GM18873 (cell line): ENCODE results near the gene GPR148.
"Not testable (repeated sequence)": the region's sequence is repeated elsewhere in the genome, so short reads cannot be mapped to it uniquely, and the experiment has no call there.

ENCODE experiments used
- ATAC-seq: cut with Tn5 transposase; IDR thresholded peaks from one replicate; pipeline ENCODE4 v1.9.1; 2021; ENCODE audit warnings: mild to moderate bottlenecking, moderate library complexity, moderate number of reproducible peaks; ENCODE audit not compliant: unreplicated experiment, low FRiP score

Gene GPR148, protein sequence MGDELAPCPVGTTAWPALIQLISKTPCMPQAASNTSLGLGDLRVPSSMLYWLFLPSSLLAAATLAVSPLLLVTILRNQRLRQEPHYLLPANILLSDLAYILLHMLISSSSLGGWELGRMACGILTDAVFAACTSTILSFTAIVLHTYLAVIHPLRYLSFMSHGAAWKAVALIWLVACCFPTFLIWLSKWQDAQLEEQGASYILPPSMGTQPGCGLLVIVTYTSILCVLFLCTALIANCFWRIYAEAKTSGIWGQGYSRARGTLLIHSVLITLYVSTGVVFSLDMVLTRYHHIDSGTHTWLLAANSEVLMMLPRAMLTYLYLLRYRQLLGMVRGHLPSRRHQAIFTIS

GRCh38 chr2:130728549-130729316 lies at the start of gene GPR148:
GPR148 (plus strand) TSS chr2:130729070; CDS start chr2:130729152, 82 bp downstream.
- no peak for ATAC-seq

DNA sequence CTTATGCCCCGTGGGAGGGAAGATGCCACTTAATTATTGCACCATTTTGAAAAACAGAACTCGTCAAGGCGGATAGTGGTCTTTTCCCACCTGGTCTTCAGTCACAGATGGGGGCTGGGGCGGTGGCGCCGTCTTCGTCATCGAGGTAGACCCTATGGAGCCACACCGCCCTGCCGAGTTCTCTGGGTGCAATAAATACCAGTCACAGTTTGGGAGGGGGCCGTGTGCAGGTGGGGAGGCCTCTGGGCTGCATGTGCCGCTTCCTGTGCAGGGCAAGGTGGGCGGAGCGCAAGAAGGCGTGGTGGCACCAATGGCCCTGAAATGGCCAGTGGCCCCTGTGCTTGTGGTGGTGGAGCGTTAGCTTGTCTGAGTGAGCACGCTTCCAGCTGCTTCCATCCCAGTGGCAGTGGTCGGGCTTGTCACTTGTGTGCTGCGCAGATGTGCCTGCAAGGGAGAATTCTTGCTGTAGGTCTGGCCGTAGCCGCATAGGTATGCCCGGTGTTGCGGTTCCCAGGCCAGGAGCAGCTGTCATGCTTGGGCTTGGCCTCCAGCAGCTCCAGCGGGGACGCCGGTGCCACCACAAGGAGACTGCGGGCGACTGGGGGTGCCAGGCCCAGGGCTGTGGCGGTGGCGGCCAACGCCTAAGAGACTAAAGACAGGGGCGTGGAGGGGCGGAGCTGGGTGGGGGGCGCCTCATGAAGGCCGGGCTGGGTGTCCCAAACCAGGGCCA lies 36.7 kb upstream of the GPR148 start:
- ATAC-seq: not testable (repeated sequence)

DNA sequence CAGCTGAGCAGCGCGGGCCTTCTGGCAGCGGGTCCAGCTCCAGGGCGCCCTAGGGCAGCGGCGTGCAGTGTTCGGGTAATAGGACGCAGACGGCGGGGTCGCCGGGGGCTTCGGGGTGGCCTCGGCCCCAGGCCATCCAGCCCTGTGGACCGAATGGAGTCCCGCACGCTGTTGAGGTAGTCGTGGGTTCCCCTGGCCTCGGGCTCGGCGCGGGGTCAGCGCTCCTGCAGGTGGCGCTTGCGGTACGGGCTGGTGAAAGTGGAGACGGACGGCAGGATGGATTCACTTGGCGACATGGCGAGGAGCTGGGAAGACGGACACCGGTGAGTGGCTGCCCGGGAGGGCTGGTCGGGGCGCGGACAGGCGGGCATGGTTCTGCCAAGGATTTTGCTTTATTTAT lies 35.4 kb upstream of the GPR148 start:
- ATAC-seq: not testable (repeated sequence)

GRCh38 chr2:130703250-130703649 lies 25.6 kb upstream of the GPR148 start:
- not testable (repeated sequence) for ATAC-seq

GRCh38 chr2:130714795-130715194 lies 14.1 kb upstream of the GPR148 start:
- ATAC-seq: not testable (repeated sequence)

DNA sequence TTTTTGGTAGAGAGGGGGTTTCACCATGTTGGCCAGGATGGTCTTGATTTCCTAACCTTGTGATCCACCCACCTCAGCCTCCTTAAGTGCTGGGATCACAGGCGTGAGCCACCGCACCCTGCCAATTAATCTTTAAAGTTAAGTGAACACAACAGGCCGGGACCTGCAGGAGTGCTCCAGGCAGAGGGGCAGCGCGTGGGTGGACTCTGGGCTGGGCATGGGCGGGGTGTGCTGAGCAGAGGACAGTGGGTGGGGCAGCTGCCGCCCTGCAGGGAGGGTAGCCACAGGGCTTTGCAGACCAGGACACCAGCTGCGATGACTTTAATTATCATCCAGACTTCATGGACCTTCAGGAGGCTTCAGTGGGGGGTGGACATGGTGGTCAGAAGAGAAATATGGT lies 8.8 kb upstream of the GPR148 start:
- no peak for ATAC-seq

GRCh38 chr2:130720528-130720927 lies 8.3 kb upstream of the GPR148 start:
- ATAC-seq: no peak

GRCh38 chr2:130724455-130724854 lies 4.4 kb upstream of the GPR148 start:
- ATAC-seq: no peak

DNA sequence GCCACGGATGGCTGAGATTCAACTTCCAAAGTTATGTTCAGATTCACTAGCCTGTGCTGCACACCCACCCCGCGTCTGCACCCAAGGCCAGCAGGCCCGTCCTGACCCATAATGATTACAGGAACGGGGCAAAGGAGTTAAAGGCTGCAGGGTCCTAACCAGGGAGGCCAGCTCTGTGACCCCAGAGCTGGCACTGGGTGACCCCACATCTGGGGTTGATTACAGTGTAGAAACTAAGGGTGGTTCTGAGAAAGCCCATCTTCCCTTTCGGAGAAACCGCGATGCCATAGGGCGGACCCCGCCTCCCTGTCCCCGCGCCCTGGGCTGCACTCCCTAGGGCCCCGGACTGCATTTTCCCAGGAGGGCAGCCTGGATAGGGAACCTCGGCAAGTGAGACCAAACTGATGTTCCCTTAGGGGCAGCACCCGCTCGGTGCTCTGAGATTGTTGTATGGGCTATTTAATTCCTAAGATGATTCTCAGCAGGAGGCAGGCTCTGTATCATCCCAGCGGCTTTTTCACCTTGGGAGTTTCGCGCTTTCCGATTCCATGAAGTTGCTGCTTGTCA lies 2.2 kb upstream of the GPR148 start:
- no peak for ATAC-seq

DNA sequence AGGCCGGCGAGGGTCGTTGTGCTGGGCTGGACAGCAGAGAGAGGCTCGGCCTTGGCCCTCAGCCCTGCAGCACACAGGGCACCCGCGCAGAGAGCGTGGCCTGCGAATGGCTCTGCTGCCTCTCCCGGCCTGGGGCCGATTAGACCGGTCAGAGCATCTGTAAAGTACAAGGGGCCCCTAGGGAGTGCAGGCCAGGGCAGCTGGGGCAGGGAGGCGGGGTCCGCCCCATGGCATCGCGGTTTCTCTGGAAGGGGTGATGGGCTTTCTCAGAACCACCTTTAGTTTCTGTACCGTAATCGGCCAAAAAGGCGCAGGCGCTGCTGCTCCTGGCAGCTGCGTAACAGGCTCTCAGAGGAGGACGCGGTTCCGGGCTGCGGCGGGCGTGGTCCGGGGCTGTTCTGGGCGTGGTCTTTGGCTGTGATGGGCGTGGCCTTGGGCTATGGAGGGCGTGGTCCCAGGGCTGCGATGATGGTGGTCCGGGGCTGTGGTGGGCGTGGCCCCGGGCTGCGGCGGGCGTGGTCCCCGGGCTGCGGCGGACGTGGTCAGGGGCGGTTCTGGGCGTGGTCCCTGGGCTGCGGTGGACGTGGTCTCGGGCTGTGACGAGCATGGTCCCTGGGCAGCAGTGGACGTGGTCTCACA lies 1.5 kb upstream of the GPR148 start:
- peak; percentile 83 for ATAC-seq

- no peak for ATAC-seq
Observed at GRCh38 chr2:130728007-130728454, 839 bp upstream of the GPR148 start.

- ATAC-seq: no peak
Observed at GRCh38 chr2:130729322-130730299, 741 bp downstream of the GPR148 start.

DNA sequence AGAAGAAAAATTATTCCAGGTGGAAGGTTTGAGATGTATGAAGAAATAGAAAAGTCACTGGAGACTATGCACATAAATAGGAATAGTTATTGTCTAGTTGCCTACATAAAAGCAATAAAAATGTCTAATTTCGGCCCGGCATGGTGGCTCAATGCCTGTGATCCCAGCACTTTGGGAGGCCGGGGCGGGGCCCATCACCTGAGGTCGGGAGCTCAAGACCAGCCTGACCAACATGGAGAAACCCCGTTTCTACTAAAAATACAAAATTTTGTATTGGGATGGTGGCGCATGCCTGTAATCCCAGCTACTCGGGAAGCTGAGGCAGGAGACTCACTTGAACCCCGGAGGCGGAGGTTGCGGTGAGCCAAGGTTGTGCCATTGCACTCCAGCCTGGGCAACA lies 3.4 kb downstream of the GPR148 start:
- not testable (repeated sequence) for ATAC-seq

DNA sequence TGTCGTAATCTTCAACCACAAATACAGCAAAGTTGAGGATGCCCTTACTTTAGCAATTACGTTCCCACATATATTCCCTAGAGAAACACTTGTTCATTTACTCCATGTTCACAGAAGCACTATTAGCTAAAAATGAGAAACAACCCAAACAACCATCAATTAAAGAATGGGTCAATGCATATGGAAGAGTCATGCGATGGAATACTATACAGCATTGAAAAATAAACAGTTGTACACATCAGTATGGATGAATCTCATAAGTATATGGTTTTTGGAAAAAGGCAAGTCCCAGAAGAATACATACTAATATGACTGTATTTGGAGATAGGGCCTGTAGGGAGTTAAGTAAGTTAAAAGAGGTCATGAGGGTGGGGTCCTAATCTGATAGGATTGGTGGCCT lies 6.3 kb downstream of the GPR148 start:
- ATAC-seq: no peak

- no peak for ATAC-seq
Observed at GRCh38 chr2:130736487-130736886, 7.6 kb downstream of the GPR148 start.

DNA sequence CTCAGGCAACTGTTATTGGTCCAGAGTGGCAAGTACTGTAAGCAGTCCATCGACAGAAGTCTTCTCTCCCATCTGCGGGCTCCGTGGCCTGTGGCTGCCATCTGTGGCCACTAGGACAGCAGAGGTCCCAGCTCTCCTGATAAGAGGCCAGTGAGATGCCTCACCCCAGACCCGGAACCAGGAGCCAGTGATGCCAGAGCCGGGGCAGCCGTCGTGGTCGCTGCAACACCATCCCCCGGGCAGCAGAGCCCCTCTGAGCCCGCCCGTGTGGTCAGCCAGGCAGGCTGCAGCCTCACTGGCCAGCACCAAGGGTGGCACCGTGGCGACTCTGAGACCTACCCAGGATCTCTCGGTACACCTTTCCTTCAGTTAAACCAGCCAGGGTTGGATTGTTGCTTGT lies 8.7 kb downstream of the GPR148 start:
- no peak for ATAC-seq

- no peak for ATAC-seq
Observed at GRCh38 chr2:130740671-130741070, 11.8 kb downstream of the GPR148 start.

GRCh38 chr2:130743278-130743677 lies 14.4 kb downstream of the GPR148 start:
- ATAC-seq: no peak
